AG04450 (cell line): ENCODE results near the gene EWSR1. TPM values are rescaled to one million over a fixed set of nuclear protein-coding genes. Genes with fewer than 3 reads are reported as not detected.
"Not testable (repeated sequence)": the region's sequence is repeated elsewhere in the genome, so short reads cannot be mapped to it uniquely, and the experiment has no call there.

Experiments
- CTCF ChIA-PET: fragments of 300-600, 350-600 bp; formaldehyde crosslinking; extraction: SDS; loops from one replicate; lab custom pipeline; 2022; ENCODE audit warnings: antibody characterized with exemption, inconsistent platforms; lab: Charles Lee
- POLR2A ChIA-PET: fragments of 350-600 bp; formaldehyde crosslinking; extraction: SDS; loops from one replicate; lab custom pipeline; 2021; ENCODE audit warnings: antibody characterized with exemption, inconsistent platforms; lab: Yijun Ruan, JAX
- DNase-seq: peaks from one replicate; pipeline ENCODE4 v3.0.0-alpha.2; 2011; ENCODE audit warnings: low read depth, low spot score
- H3K27ac ChIP-seq: one replicate; pipeline ENCODE4 v1.5.1; 2012; ENCODE audit warnings: low read depth, low read length, control low read depth
- H3K27me3 ChIP-seq: one replicate; pipeline ENCODE4 v1.6.0; 2012; ENCODE audit warnings: low read length; ENCODE audit not compliant: control insufficient read depth, insufficient read depth
- H3K4me3 ChIP-seq: 2 replicates; pipeline ENCODE4 v1.5.1; 2011; ENCODE audit warnings: mild to moderate bottlenecking, low read depth, low read length, control low read depth
- H3K9me3 ChIP-seq: 2 replicates; pipeline ENCODE4 v1.5.1; 2012; ENCODE audit warnings: low read length; ENCODE audit not compliant: control insufficient read depth, insufficient read depth
- polyA minus RNA-seq: library from RNA; depleted of rRNA, polyadenylated mRNA; stranded (reverse); fragments of >200 nt; gene quantifications from 2 replicates; pipeline ENCODE4 v1.2.3, GENCODE V29; 2011; rRNA and poly(A)+ RNA removed
- polyA plus RNA-seq: library from polyadenylated mRNA; depleted of rRNA; stranded (reverse); fragments of >200 nt; gene quantifications from 2 replicates; pipeline ENCODE4 v1.2.3, GENCODE V29; 2011; rRNA removed
- TF ChIP-seq, protein P1 (sequence below): IDR thresholded peaks from 2 replicates; pipeline ENCODE4 v1.5.1; 2011; ENCODE audit warnings: low read depth, low read length, control low read depth, inconsistent platforms

Gene EWSR1, protein sequence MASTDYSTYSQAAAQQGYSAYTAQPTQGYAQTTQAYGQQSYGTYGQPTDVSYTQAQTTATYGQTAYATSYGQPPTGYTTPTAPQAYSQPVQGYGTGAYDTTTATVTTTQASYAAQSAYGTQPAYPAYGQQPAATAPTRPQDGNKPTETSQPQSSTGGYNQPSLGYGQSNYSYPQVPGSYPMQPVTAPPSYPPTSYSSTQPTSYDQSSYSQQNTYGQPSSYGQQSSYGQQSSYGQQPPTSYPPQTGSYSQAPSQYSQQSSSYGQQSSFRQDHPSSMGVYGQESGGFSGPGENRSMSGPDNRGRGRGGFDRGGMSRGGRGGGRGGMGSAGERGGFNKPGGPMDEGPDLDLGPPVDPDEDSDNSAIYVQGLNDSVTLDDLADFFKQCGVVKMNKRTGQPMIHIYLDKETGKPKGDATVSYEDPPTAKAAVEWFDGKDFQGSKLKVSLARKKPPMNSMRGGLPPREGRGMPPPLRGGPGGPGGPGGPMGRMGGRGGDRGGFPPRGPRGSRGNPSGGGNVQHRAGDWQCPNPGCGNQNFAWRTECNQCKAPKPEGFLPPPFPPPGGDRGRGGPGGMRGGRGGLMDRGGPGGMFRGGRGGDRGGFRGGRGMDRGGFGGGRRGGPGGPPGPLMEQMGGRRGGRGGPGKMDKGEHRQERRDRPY
- 146 and 185 TPM in 2 replicates for polyA plus RNA-seq
- 206 and 243 TPM in 2 replicates for polyA minus RNA-seq

DNA sequence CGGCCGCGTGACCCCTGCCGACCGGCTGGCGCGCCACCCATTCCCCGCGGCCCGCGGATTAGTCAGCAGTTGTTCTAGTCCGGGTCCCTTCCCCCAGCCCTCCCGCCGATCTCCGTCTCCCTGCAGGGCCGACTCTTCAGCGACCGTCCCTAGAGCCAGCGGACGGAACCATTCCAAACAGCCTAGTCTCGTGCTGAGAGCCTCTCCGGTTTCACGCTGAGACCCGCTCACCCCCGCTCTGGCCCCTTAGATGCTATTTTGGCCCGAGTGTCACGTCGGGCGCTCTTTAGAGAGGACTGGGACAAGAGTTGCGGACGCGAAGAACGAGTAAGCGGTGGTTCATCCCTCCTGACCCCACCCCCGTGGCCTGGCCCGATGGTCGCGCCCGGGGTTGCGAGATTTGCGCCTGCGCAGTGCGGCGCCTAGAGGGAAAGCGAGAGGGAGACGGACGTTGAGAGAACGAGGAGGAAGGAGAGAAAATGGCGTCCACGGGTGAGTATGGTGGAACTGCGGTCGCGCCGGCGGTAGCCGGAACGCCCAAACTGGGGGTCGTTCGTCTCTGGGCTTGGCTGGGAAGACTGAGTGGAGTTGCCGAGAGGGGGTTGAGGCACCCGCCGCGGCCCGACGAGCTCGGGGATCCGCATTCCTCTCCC, at the start of gene EWSR1, which contains the start of gene RHBDD3:
EWSR1 (plus strand) TSS at position 411 of the 653 bp plus-strand sequence; CDS start at position 480, 69 bp downstream.
RHBDD3 (minus strand) TSS at position 124 of the 653 bp plus-strand sequence. CDS start 2,355 bp downstream, outside the sequence.
- CTCF ChIA-PET: no interaction called here
- peak within 1 kb of the TSS; percentile 100 for H3K27ac ChIP-seq
- POLR2A ChIA-PET: interaction anchor here (0.6 to 1.2 kb wide), 5 partner anchors 39 to 1280 kb away, joined by 3 to 7 read pairs (median 3); partner anchors contain the start of genes EMID1 and GAS2L1
- H3K27me3 ChIP-seq: no peaks in the 10 kb centered on the region
- DNase-seq: peak; percentile 95
- H3K9me3 ChIP-seq: no peaks in the 10 kb centered on the region; the same call in 1 of the 2 replicates
- H3K4me3 ChIP-seq: peak within 1 kb of the TSS; percentile 84
- TF ChIP-seq, protein P1, sequence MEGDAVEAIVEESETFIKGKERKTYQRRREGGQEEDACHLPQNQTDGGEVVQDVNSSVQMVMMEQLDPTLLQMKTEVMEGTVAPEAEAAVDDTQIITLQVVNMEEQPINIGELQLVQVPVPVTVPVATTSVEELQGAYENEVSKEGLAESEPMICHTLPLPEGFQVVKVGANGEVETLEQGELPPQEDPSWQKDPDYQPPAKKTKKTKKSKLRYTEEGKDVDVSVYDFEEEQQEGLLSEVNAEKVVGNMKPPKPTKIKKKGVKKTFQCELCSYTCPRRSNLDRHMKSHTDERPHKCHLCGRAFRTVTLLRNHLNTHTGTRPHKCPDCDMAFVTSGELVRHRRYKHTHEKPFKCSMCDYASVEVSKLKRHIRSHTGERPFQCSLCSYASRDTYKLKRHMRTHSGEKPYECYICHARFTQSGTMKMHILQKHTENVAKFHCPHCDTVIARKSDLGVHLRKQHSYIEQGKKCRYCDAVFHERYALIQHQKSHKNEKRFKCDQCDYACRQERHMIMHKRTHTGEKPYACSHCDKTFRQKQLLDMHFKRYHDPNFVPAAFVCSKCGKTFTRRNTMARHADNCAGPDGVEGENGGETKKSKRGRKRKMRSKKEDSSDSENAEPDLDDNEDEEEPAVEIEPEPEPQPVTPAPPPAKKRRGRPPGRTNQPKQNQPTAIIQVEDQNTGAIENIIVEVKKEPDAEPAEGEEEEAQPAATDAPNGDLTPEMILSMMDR: no peak

DNA sequence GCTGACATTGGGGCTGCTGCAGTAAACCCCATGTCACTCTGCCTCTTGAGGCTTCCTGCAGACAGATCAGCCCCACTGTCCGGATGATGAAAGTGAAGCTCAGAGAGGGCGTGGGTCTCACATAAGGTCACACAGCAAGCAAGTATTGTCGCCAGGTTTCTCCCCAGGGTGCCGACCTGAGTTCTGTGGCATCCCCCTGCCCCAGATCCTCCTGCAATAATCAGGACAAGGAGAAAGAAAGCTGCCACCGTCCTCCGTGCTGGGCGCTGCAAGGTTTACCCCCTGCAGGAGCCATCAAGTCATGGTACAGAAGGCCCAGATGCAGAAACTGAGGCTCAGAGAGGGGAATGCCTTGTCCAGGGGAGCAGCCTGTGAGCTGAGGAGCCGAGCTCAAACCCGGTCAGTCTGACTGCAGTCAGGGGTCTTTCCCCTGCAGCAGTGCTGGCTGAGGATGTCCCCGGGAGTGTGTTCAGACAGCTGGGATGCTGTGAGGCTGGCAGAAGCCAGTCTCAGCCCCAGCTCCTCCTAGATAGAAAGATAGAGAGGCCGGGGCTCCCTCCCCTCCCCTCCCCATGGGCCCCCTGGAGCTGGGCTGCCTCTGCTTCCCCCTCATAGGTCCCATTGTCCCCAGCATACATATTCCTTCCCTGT, 49.2 kb upstream of the EWSR1 start:
- Histone ChIP-seq H3K4me3 (no peak overlapping the region), H3K9me3 (no peaks in the 10 kb centered on the region; the same call in 1 of the 2 replicates), H3K27ac (no peak overlapping the region), H3K27me3 (peaks cover 8% of the 10 kb centered on the region)
- no peak for DNase-seq
- ChIA-PET CTCF (interaction anchor here (1.5 kb wide), 1 partner anchor 65 kb away, joined by 7 read pairs; no protein-coding TSS in a partner anchor), POLR2A (no interaction called here)
- TF ChIP-seq, protein P1: no peak

DNA sequence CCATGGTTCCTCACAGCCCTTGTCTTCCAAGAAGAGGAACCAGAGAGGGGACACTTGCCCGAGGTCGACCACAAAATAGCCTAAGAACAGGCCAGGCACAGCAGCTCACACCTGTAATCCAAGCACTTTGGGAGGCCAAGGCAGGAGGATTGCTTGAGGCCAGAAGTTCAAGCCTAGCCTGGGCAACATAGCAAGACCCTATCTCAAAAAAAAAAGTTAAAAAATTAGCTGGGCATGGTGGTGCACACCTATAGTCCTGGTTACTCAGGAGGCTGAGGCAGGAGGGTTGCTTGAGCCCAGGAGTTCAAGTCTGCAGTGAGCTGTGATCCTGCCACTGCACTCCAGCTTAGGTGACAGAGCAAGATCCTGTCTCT, 48.7 kb upstream of the EWSR1 start:
- CTCF ChIA-PET: interaction anchor here (1.3 to 1.5 kb wide), 2 partner anchors 26 to 65 kb away, joined by 5 to 7 read pairs; no protein-coding TSS in a partner anchor
- POLR2A ChIA-PET: not testable (repeated sequence)

DNA sequence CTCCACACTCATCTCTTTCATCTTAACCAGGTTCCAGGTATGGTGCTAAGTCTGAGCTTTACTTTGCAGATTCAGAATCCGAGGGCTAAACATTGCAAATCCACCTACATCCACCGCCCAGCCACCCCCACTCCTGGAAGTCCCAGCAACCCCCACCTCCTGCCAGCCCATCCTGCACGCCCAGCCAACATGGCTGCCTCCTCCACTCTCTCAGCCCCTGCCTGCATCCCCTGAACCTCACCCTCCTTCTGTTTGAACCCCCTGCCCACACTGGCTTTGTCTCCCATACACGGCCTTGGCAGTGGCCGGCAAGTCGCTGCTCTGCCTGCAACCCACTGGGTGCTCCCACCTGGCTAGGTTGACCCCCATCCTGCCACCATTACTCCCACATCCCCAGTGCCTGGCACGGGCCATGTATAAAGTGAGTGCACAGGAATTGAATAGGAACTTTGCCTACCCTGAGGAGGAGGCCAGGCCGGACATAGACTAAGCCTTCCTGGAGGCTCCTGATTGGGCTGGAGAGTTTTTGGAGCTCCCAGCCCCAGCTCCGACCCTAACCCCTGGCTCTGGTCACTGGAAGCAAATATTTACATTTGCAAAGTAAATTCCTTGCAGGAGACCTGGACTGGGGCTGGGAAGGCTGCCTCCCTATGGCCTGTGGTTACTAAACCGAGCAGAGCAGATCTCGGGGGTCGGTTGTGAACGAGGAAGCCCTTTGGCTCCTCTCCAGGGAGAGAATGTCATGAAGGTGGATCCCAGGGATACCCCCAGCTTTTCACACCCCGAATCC, 48.0 kb upstream of the EWSR1 start:
- Histone ChIP-seq H3K27ac (no peak overlapping the region), H3K4me3 (no peak overlapping the region), H3K9me3 (no peaks in the 10 kb centered on the region; the same call in 1 of the 2 replicates), H3K27me3 (peaks cover 10% of the 10 kb centered on the region)
- TF ChIP-seq, protein P1: no peak
- ChIA-PET POLR2A (no interaction called here), CTCF (interaction anchor here (0.6 to 1.5 kb wide), 3 partner anchors 26 to 66 kb away, joined by 5 to 8 read pairs (median 7); no protein-coding TSS in a partner anchor)
- DNase-seq: no peak

More for the DNA sequence above, 48.7 kb upstream of the EWSR1 start:
- not testable (repeated sequence) for H3K27me3 ChIP-seq, H3K27ac ChIP-seq, H3K9me3 ChIP-seq, H3K4me3 ChIP-seq, DNase-seq
